Hematopoietic multipotent progenitor cell treated with erythropoietin and hydrocortisone succinate and interleukin-3 and kit ligand, for 6 days (in vitro differentiated cells): Measurements from ENCODE around the gene VGLL4.
"Not testable (repeated sequence)": the region's sequence is repeated elsewhere in the genome, so short reads cannot be mapped to it uniquely, and the experiment has no call there.

ENCODE experiments used
- DNase-seq: peaks from one replicate; pipeline ENCODE4 v3.0.0-alpha.2; 2015

The VGLL4 gene

DNA sequence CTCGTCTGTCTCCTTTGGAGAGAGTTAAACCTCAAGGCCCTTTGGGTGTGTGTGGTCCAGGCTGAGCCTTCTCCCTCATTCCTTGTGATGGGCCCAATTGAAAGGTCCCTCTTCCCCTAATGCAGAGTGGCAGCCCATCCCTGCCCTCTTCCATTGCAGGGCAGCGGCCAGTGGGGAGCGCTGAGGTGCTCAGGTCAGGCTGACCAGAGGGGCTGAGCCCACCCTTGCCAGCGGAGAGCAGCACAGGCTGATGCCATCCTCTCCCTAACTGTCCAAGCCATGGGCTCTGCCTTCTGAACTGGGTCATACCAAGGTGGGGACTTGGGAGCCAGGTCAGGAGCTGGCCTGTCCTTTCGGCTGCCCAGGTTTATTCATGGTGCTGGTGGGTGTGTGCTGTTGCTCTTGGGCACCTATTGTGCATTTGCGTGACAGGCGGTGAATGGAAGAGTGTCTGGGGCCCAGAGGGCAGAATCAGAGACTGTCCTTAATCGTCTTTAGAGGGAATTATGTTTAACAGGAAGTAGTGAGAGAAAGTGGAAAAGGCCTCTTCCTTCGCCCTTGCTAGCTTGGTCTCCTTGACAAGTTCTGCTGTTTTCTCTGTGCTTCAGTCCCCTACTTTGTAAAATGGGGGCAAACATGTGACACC, 96.9 kb downstream of the VGLL4 start:
- DNase-seq, result no peak

DNA sequence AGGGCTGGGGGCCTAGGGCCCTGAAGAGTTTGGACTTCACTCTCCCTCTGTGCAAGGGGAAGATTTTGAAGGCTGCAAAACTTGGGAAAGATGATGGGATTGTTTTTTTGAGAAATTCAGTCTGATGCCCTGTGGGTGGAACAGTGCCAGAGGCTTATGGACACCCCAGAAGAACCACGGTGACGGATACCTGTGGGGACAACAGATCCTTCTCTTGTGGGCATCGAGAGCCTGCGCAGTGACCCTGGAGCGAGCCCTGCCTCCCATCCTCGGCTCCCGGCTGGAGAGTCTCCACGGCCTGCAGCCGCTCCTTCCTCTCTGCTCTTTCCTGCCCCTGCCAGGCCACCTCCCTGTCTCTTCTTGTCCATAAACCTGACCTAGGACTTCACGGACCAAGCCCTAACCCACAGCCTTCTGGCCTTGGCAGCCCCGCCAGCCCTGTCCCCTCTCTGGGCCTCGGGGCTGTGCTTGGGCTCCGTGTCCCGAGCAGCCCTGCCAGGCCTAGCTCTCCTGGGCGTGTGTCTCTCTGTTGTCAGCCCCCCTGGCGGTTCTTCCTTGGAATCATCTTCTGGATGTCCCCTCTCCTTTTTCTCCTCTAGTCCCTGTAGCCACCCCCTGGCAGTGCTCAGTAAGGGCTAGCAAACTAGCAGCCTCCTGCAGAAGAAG, 98.4 kb downstream of the VGLL4 start:
- DNase-seq, result no peak

DNA sequence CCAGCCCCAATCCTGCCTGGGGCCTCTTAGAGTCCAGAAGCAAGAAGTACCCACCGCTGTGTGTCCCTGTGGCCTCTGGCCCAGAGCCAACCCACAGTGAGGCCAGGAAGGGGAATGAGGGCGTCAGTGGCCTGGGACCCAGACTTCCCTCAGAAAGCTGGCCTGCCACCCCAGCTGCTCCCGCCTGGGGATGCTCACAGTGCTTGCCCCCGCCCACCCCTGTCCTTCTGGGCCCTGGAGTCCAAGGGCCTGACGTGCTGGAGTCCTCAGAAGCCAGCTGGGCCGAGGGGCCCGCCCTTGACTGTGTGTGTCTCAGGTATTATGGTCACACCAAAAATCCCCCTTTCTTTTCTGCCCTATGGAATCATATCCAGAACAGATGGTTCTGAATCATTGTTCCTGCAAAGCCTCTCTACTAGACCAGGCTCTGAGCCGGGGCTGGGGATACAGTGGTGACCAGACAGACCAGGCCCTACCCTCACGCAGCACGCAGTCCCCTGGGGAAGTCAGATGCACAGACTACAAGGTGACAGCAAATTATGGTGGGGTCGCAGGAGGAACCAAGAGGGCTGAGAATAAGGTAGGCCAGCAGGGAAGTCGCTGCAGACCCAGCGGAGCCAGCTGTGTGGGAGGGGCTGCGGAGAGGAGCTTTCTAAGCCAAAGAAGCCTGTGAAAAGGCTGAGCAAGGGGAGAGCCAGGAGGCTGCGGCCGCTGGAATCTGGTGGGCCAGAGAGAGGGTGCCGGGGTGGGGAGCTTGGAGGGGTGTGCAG, 99.1 kb downstream of the VGLL4 start:
- DNase-seq, result peak; percentile 50

DNA sequence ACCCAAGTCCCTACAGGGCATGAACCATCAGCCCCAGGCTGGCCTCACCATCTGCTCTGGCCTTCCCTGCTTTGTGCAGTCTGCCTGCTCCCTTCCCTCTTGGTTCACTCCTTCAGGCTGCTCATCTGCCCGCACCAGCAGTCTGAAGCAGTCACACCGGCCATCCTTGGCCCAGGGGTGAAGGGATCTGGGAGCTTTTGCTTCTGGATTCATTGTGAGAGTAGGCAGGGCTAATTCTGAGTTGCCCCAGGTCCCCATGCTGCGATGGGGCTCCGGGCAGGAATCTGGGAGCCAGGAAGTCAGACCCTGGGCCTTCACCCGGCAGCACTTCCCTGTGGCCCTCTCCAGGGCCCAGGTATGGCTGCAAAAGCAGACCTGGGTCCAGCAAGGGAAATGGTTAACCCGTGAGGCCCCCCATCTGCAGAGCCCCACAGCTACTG, 99.7 kb downstream of the VGLL4 start:
- DNase-seq, result no peak

DNA sequence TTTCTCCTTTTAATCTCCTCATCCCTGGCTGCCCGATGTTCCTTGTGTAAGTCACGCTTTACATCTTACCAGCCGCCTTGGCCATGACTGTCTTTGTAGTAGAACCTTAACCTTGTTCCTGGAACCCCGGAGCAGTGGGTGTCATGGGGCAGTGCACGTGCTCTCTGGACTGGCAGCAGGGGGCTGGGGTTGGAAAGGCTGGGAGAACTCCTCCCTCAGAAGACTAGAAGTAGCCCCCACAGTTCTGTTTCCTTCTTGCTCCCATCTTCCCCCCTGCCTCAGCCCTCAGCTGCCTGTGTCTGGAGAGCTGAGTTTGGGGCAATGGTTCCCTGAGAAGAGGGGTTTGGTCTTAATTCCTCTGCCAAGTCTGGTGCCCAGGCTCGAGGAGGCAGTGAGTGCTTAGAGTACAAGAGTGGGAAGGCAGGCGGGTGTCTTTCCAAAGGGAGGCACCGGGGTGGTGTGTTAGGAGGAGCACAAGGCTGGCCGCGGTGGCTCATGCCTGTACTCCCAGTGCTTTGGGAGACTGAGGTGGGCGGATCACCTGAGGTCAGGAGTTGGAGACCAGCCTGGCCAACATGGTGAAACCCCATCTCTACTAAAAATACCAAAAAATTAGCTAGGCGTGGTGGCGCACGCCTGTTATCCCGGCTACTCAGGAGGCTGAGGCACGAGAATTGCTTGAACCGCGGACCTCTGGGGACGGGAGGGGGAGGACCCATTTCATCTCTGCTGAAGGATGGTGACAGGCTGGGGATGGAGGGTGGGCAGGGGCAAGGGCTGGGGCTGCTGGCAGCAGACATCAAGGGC, 100.4 kb downstream of the VGLL4 start:
- DNase-seq, result no peak

DNA sequence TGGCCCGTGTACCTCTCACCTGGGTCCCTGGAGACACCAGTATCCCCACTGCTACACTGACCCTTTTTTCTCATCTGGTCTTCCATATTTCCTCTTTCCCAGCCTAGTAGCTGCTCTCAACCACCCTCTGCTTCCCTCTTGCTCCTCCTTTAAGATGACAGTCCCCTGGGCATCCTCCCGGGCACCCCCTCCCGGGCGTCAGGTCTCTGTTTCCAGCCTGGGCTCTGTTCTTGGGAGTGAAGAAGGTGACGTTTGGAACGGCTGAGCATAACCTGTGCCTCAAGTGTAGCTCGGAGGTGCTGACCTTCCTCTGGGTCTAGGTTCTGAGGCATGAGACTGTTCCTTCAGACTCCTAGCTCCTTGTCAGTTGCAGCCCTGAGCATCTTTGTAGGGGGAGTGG, 101.2 kb downstream of the VGLL4 start:
- no peak for DNase-seq

DNA sequence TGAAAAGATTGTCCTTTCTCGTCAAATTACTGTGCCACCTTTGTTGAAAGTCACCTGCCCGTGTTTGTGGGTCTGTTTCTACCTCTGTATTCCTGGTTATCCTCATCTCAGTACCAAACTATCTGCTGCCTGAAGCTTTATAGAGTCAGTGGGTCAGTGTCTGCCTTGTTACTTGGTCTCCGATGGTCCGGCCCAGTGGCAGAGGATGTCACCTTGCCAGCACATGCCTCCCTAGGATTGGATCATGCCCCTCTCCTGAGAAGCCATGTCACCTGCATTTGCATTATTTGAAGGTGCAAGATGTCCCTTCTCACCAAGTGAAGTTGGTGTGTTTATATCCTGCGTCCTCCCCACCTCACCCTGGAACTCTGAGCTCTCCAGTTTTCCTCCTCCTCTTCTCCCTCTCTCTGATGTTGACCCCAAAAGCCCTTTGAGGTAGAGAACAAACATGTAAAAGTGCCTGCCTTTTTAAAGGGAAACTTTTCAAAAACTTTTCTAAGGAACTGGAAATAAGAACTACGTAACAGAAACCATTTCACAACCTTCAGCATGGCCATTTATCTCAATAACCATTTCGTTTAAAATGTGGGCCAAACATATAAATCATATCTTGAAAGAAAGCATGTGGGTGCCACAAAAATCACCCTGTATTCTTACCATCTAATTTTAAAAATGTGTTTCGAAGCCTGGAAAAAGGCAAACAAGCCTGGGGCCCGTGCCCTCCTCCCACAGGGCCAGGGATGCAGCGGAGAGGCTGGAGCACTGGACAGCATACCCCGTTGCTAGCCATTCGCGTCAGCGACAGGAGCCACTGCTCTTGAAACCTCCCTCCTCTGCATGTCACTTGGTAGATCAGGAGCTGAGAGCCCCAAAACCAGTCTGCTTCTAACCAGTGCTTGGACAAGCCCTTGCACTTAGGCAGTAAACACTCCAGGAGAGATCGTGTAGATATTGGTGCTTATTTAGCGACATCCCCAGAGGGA, 102.1 kb downstream of the VGLL4 start:
- no peak for DNase-seq

DNA sequence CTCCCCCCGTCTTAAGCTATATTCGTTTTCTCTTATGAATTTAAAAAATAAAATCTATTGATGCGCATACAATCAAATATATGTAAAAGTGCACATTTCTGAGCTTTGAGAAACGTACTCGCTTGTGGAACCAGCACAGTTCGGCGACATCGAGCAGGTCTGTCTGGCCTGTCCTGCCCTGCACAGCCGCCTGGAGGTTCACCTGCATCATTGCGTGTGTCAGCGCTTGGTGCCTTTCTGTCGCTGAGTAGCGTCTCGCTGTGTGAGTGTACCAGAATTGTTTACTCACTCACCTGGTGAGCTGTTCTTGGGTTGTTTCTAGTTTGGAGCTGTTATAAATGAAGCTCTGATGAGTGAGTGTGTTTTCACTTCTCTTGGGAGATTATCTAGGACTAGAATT, 104.0 kb downstream of the VGLL4 start:
- DNase-seq, result no peak

DNA sequence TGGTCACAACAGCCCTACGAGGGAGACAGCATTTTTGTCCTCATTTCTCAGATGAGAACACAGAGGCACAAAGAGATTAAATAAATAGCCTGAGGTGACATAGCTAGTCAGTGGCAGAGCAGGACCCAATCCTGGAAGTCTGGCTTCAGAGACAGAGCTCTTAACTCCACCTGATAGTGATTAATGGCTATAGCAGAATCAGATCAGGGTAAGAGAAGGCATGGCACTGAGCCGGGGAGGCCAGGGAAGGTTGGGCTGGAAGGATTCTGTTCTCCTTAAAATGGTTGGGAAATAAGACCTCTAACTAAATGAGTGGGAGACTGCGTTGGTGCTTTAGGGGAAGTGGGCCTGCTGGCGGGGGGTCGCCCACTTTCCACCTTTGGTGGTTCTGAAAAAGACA, 104.5 kb downstream of the VGLL4 start:
- no peak for DNase-seq

DNA sequence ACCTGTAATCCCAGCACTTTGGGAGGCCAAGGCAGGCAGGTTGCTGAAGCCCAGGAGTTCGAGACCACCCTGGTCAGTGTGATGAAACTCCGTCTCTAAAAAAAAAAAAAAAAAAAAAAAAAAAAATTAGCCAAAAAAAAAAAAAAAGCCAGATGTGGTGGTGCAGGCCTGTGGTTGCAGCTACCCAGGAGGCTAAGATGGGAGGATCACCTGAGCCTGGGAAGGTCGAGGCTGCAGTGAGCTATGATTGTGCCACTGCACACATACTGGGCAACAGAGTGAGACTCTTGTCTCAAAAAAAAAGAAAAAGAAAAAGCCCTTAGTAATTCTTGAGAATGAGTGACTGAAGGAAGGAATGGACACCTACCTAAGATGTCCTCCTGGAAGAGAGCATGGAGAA, 105.1 kb downstream of the VGLL4 start:
- no peak for DNase-seq

DNA sequence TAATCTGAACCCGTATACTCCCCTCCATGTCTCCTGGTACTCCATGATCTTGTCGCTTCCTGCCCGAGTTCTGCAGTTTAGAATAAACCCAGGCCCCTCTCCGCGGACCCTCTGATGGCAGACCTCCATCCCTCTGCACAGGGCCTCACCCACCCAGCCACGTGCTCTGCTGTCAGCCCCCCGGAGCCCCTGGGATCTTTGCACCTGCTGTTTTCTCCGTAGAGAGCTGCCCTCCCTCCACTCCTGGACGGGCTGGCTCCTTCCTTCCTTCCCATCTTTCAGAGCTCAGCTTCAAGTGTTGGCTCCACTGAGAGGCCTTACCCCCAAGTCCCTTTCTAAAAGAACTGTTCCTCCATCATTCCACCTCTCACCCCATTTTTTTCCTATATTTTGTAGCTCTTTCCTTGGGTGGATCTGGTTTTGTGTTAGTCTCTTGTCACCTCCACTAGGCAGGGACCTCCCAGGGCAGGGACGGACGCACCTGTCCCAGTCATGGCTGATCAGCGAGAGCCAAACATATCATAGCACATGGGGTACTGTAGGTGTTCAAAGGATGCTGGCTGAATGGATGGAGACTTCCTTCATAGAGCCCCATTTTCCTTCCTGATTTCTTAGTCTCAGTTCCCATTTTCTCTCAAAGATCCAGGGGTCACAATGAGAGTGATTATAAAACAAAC, 106.6 kb downstream of the VGLL4 start:
- no peak for DNase-seq

DNA sequence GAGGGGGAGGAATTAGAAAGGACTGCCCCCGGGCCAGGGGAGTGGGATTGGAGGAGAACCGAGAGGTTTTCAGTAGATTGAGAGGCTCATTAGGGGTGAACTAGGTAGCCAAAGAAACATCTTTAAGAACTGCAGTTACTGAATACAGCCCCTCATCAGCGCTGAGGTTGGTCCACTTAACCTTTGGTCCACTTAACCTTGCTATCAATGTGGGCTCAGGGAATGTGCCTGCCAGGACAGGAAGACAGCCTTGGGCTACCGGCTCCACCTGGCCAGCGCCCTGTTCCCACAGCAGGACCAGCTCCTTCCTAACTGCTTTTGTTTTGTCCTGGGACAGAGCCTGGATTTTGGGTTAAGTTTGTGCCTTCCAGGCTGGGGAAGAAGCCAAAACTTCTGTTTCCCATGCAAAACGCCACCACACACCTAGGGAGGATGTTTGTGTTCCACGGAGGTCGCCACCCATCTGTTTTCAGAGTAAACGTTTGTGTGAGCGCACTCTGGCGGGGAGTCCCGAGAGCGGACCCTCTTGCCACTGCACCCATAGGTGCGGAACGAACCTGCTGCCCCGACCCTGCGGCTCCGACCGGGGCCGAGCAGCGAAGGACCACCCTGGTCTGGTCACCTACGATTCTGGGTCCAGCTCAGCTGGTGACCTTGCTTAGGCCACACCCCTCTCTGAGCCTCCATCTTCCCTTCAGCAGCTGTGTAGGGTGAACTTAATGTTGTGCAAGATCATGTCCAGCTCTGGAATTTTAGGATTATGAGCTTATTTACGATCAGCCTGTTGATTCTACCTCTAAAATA, 107.4 kb downstream of the VGLL4 start:
- DNase-seq, result no peak

DNA sequence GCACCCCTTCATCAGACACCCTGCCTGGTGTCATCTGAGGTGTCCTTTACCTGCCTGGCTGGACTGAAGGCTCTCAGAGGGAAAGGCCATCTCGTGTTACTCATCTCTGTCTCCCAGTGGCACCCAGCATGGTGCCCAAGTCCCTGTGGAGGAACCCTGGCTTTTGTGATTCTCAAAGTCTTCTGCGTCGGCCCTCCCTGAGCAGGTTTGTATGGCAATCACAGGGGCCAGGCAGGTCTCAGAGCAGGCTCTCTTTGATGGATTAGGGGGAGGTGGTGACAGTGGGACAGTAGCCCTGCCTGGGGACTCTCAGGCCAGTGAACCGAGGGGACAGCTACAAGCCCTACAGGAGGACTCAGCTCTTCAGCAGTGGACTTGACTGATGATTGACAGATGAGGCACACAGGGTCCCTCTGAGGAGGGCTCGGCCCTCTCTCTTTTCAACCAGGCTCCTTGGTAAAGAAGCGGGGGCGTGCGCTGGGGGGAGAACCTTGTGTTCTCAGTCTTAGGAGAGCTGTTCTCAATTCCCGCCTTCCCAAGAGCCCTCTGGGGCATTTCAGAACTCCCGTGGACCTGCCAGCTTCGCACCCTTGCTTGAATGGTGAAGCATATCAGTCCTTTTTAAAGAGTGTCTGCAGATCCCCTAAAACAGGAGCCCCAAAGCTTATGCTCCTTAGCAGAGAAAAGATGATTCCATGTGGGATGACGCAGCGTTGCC, 108.3 kb downstream of the VGLL4 start:
- no peak for DNase-seq

DNA sequence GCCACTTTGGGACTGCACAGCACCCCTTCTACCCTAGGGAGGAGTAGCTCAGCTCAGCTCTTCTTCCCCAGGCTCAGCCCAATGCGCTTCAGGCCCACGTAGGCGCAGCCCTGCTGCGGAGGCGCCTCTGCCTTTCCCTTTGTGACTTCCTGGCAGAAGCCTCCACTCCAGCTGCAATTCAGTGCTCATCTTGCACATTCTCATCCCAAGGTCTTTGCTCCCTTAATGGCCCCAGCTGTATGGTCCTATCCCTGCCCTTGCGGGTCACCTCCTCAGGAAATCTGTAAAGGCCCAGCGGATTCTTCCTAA, 109.0 kb downstream of the VGLL4 start:
- DNase-seq, result no peak

DNA sequence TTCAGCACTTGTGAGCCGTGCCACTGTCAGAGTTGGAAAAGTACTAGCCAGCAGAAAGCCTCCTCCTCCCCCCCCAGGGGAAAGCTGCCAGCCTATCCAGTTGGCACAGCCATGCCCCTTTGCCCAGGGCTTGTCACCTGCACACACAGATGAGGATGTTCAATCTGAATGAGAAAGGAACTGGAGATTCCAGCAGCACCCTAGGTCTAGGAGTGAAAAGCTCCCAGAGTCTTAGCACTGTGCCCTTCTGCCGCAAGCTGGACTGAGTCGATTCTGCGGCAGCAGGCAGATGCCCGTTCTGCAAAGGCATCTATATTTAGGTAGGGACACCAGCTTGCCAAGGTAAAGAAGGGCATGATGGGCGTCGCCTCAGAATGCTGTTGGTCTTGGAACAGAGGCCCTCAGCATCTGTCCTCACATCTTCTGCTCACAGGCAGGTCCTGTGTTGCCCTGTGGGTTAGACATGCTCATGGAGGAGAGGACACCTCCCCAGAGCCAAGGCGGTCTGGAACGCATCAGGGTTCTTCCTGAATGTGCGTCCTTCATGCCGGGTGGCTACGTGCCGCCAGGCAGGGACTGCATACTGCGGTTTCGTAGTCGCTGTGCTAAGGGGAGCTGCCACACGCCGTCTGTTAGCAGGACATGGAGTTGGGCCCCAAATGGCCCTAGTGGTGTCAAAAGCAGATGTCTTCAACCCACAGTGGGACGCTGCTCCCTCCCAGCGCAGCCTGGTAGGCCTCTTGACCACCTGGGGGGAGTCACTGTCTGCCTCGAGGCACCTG, 109.5 kb downstream of the VGLL4 start:
- DNase-seq, result no peak

DNA sequence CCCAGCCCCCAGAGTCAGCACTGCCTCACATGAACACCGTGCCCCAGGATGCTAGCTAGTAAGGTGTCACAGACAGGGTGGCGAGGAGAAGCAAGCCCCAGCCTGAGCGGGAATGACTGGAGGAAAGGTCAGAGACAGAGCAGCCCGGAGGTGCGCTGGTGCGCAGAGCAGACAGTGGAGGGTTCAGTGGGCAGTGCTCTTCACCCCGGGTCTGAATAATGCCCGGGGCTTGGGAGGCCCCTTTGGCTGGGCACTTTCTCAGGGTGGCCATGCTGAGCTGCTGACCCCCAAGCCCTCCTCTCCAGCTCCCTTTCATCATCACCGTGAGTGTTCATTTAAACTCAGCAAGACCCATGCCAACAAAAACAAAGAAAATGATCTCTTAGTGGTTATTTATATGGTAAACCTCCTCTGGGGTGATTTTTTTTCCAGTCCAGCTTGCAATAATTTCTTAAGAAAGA, 110.8 kb downstream of the VGLL4 start:
- no peak for DNase-seq

DNA sequence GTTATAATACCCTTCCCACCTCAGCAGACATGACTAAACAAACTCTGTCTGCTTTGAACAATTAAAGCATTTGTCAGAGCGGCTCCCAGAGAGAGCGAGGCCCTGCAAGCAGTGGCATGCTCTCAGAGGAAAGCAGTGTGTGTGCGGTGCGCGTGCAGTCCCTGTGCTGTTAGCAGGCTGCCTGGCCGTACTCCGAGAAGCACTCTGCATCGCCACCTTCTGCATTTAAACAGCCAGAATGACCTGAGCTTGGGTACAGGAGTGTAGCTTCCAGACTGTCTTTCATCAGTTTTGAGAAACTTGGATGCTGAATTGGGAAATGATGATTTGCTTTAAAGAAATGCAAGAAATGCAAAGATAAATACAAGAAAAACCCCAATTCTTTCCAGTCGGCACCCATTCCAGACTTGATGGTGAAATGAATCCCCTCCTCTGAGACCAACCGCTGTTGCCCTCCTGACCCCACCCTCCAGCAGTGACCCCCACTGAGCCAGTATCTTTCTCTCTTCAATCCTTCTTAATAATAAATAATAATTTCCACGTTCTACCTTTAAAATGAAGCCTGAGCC, 113.5 kb downstream of the VGLL4 start:
- no peak for DNase-seq

DNA sequence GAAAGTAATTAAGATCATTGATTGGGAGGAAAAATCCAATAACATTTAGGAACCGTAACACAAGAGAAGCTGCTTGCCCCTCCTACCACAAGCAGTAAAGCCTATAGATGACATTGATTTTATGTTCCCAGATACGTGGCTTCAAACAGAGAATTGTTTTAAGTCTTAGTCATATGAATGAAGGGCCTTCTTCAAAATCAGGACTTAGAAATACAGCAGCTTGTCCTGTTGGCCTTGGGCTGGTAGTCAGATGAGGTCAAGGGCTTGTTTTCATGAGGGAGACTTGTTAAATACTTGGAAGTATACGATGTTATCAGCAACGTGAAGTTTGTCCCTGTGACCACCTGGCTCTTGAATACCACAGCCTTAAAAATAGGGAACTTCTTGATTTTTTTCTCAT, 114.4 kb downstream of the VGLL4 start:
- DNase-seq, result no peak

DNA sequence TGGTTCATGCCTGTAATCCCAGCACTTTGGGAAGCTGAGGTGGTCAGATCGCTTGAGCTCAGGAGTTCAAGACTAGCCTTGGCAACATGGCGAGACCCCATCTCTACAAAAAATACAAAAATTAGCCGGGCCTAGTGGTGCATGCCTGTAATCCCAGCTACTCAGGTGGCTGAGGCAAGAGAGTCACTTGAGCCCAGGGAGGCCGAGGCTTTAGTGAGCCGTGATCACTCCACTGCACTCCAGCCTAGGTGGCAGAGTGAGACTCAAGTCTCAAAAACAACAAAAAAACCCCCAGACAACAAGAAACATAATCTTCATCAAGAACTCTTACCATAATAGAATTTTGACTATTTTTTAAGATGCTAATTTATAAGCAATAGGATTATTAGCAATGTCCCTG, 117.6 kb downstream of the VGLL4 start:
- DNase-seq, result not testable (repeated sequence)
